GM12873 (cell line): Measurements from ENCODE around the gene MPC1.

Source experiments
- CTCF ChIP-seq: IDR thresholded peaks from 2 replicates; pipeline ENCODE4 v1.5.1; 2012; ENCODE audit warnings: low read depth, mild to moderate bottlenecking, moderate library complexity, low read length, control low read depth; ENCODE audit not compliant: insufficient read depth; ENCODE audit errors: missing control alignments

Gene MPC1

GRCh38 chr6:166348305-166348949 is 34.3 kb downstream of the MPC1 start:
- TF ChIP-seq CTCF, result no peak

GRCh38 chr6:166346965-166347364 is 35.8 kb downstream of the MPC1 start:
- no peak for TF ChIP-seq CTCF

- no peak for TF ChIP-seq CTCF
These were observed 36.3 kb downstream of the MPC1 start for GRCh38 chr6:166346449-166346848.

GRCh38 chr6:166344240-166344639 is 38.5 kb downstream of the MPC1 start:
- TF ChIP-seq CTCF, result no peak

GRCh38 chr6:166343150-166343487 is 39.6 kb downstream of the MPC1 start:
- TF ChIP-seq CTCF, result no peak

- no peak for TF ChIP-seq CTCF
These were observed 40.2 kb downstream of the MPC1 start, which contains the start of gene SFT2D1 for GRCh38 chr6:166342349-166343149. TSS of gene SFT2D1 (minus strand) at chr6:166342545. CDS start at chr6:166342481, 64 bp downstream.

GRCh38 chr6:166341977-166342348 is 40.8 kb downstream of the MPC1 start:
- no peak for TF ChIP-seq CTCF
